Liver (tissue), 9 donors: ENCODE data around the gene UNC79. TPM values are rescaled to one million over a fixed set of nuclear protein-coding genes. Genes with fewer than 3 reads are reported as not detected.

ENCODE experiments used
- DNase-seq: peaks from one replicate; pipeline ENCODE4 v3.0.0-alpha.2; 2017; ENCODE audit warnings: low spot score
- H3K27ac ChIP-seq, 2 donors: one replicate each; pipeline ENCODE4 v1.7.0; 2013; ENCODE audit warnings: inconsistent platforms in 2 of 2, low read length in 2 of 2, control low read depth in 1 of 2, low read depth in 1 of 2, mild to moderate bottlenecking in 1 of 2
- H3K27me3 ChIP-seq, 4 donors: one replicate each; pipeline versions ENCODE4 v1.6.1 to v1.7.0; 2013; ENCODE audit warnings: low read length in 3 of 4, inconsistent platforms in 1 of 4, mild to moderate bottlenecking in 1 of 4, moderate library complexity in 1 of 4; ENCODE audit not compliant: control insufficient read depth in 4 of 4, insufficient read depth in 4 of 4
- H3K36me3 ChIP-seq, 4 donors: one replicate each; pipeline versions ENCODE4 v1.6.1 to v1.7.0; 2013; ENCODE audit warnings: low read length in 3 of 4, mild to moderate bottlenecking in 3 of 4, low read depth in 1 of 4, moderate library complexity in 1 of 4; ENCODE audit not compliant: control insufficient read depth in 4 of 4, insufficient read depth in 3 of 4
- H3K4me1 ChIP-seq, 4 donors: one replicate each; pipeline versions ENCODE4 v1.6.1 to v1.7.0; 2013; ENCODE audit warnings: low read length in 3 of 4, mild to moderate bottlenecking in 3 of 4, moderate library complexity in 1 of 4; ENCODE audit not compliant: control insufficient read depth in 4 of 4, insufficient read depth in 4 of 4
- H3K4me3 ChIP-seq, 3 donors: one replicate each; pipeline versions ENCODE4 v1.6.1 to v1.7.0; 2013; ENCODE audit warnings: low read length in 3 of 3, control low read depth in 1 of 3, low read depth in 1 of 3, mild to moderate bottlenecking in 1 of 3
- H3K9ac ChIP-seq, 2 donors: one replicate each; pipeline ENCODE4 v1.7.0; 2013; ENCODE audit warnings: low read length in 2 of 2, mild to moderate bottlenecking in 2 of 2, moderate library complexity in 2 of 2, control low read depth in 1 of 2, low read depth in 1 of 2
- H3K9me3 ChIP-seq, 4 donors: one replicate each; pipeline versions ENCODE4 v1.6.1 to v1.7.0; 2013; ENCODE audit warnings: low read length in 3 of 4; ENCODE audit not compliant: control insufficient read depth in 4 of 4
- ATF3 ChIP-seq: IDR thresholded peaks from 2 replicates; pipeline ENCODE4 v1.6.1; 2016; ENCODE audit warnings: antibody characterized with exemption
- CTCF ChIP-seq: fragments of 150-350 bp; IDR thresholded peaks from 2 replicates; pipeline ENCODE4 v1.5.1; 2017; ENCODE audit warnings: improper control_type of control experiment, low read depth, low read length; ENCODE audit not compliant: missing input control
- EGR1 ChIP-seq, 2 donors: IDR thresholded peaks; 2 replicates each; pipeline ENCODE4 v1.6.1; 2016 to 2018; ENCODE audit warnings: antibody characterized with exemption in 2 of 2, low read depth in 2 of 2
- FOXA1 ChIP-seq: IDR thresholded peaks from 2 replicates; pipeline ENCODE4 v1.6.1; 2016; ENCODE audit warnings: antibody characterized with exemption
- FOXA2 ChIP-seq: IDR thresholded peaks from 2 replicates; pipeline ENCODE4 v1.6.1; 2016; ENCODE audit warnings: antibody characterized with exemption
- GABPA ChIP-seq, 2 donors: IDR thresholded peaks in 1 of 2; conservative IDR thresholded peaks in 1 of 2; 2 replicates each; pipeline ENCODE4 v1.6.1; 2016; ENCODE audit warnings: antibody characterized with exemption in 2 of 2, mild to moderate bottlenecking in 1 of 2, moderate library complexity in 1 of 2
- HNF4A ChIP-seq, 2 donors: conservative IDR thresholded peaks; 2 replicates each; pipeline ENCODE4 v1.6.1; 2016; ENCODE audit warnings: antibody characterized with exemption in 2 of 2, mild to moderate bottlenecking in 2 of 2
- HNF4G ChIP-seq: IDR thresholded peaks from 2 replicates; pipeline ENCODE4 v1.6.1; 2016; ENCODE audit warnings: antibody characterized with exemption
- JUND ChIP-seq, 2 donors: IDR thresholded peaks; 2 replicates each; pipeline ENCODE4 v1.6.1; 2016; ENCODE audit warnings: antibody characterized with exemption in 2 of 2
- MAX ChIP-seq: IDR thresholded peaks from 2 replicates; pipeline ENCODE4 v1.6.1; 2016; ENCODE audit warnings: antibody characterized with exemption
- NR2F2 ChIP-seq: IDR thresholded peaks from 2 replicates; pipeline ENCODE4 v1.6.1; 2016; ENCODE audit warnings: antibody characterized with exemption
- RAD21 ChIP-seq, 2 donors: IDR thresholded peaks; 2 replicates each; pipeline ENCODE4 v1.6.1; 2016; ENCODE audit warnings: antibody characterized with exemption in 2 of 2, mild to moderate bottlenecking in 2 of 2
- REST ChIP-seq: IDR thresholded peaks from 2 replicates; pipeline ENCODE4 v1.6.1; 2016; ENCODE audit warnings: antibody characterized with exemption, mild to moderate bottlenecking
- RXRA ChIP-seq, 2 donors: IDR thresholded peaks; 2 replicates each; pipeline ENCODE4 v1.6.1; 2017 to 2018; ENCODE audit warnings: antibody characterized with exemption in 2 of 2, mild to moderate bottlenecking in 1 of 2
- SP1 ChIP-seq: IDR thresholded peaks from 2 replicates; pipeline ENCODE4 v1.6.1; 2018; ENCODE audit warnings: antibody characterized with exemption, mild to moderate bottlenecking
- TAF1 ChIP-seq: conservative IDR thresholded peaks from 2 replicates; pipeline ENCODE4 v1.6.1; 2016; ENCODE audit warnings: antibody characterized with exemption, mild to moderate bottlenecking
- YY1 ChIP-seq: IDR thresholded peaks from 2 replicates; pipeline ENCODE4 v1.6.1; 2016; ENCODE audit warnings: antibody characterized with exemption, mild to moderate bottlenecking
- ZBTB33 ChIP-seq: IDR thresholded peaks from 2 replicates; pipeline ENCODE4 v1.6.1; 2016; ENCODE audit warnings: antibody characterized with exemption
- WGBS: extraction: QIAGEN DNeasy Blood & Tissue Kit; methylation state at CpG from one replicate; pipeline ENCODE4 v1.1.7; 2013; 5-methylcytosine and 5-hydroxymethylcytosine counted together
- polyA plus RNA-seq, 2 donors: library from polyadenylated mRNA; stranded (reverse) in 1 of 2; unstranded in 1 of 2; fragments of 200-250 nt in 1 of 2; fragments of >200 nt in 1 of 2; fragmentation: Nextera tagmentation in 1 of 2; extraction: Ambion mirVana in 1 of 2; gene quantifications; one replicate each; pipeline versions ENCODE4 v1.2.1 to v1.2.3, GENCODE V29; 2013 to 2015
- total RNA-seq, 2 donors: library from RNA; depleted of rRNA; stranded (reverse); fragments of >200 nt; gene quantifications; one replicate each; pipeline ENCODE4 v1.2.3, GENCODE V29; 2014
- donor health status: healthy.
- donor health status: healthy.
- donor health status: healthy.
- donor health status: healthy.
- donor health status: healthy.

Gene UNC79
- total and polyA plus RNA-seq, 4 donors: 0.01 to 0.08 (median 0.05) TPM; not detected in 1

- WGBS: 76% methylated on average over 4 of the region's 4 CpGs
- no peak for TF ChIP-seq RAD21 (IDR thresholded peaks at IDR 0.05)
- no peak for TF ChIP-seq NR2F2
- TF ChIP-seq FOXA2: no peak
- no peak for TF ChIP-seq YY1
- no peak for TF ChIP-seq RXRA (IDR thresholded peaks at IDR 0.05)
- no peak for TF ChIP-seq GABPA (IDR thresholded peaks at IDR 0.05 in 1 of 2, conservative IDR thresholded peaks at IDR 0.05 in 1 of 2)
- no peak for TF ChIP-seq TAF1
- TF ChIP-seq ATF3: no peak
- TF ChIP-seq ZBTB33: no peak
- TF ChIP-seq REST: no peak
- TF ChIP-seq FOXA1: no peak
- TF ChIP-seq JUND (IDR thresholded peaks at IDR 0.05): no peak
- no peak for TF ChIP-seq HNF4G
- no peak for TF ChIP-seq SP1
- no peak for TF ChIP-seq CTCF
- no peak for TF ChIP-seq HNF4A (conservative IDR thresholded peaks at IDR 0.05)
- TF ChIP-seq EGR1 (IDR thresholded peaks at IDR 0.05; ENCODE audit: low read depth in 2 of 2): no peak
- no peak for TF ChIP-seq MAX
- no peak for DNase-seq
- no peaks in the 10 kb centered on the region for H3K36me3 ChIP-seq
- no peaks in the 10 kb centered on the region for H3K4me1 ChIP-seq
- H3K4me3 ChIP-seq: no peak overlapping the region
- no peak overlapping the region for H3K9ac ChIP-seq
- no peaks in the 10 kb centered on the region for H3K9me3 ChIP-seq
- H3K27me3 ChIP-seq: no peaks in the 10 kb centered on the region
- H3K27ac ChIP-seq: no peak overlapping the region
Observed at GRCh38 chr14:93527203-93527607, 96.5 kb downstream of the UNC79 start.
